Heart left ventricle (tissue), 16 donors: Measurements from ENCODE around the gene OR5P2. TPM values are rescaled to one million over a fixed set of nuclear protein-coding genes. Genes with fewer than 3 reads are reported as not detected.
"Not testable (repeated sequence)": the region's sequence is repeated elsewhere in the genome, so short reads cannot be mapped to it uniquely, and the experiment has no call there.

ENCODE experiments used
- ATAC-seq, 4 donors: fragments of 200-7000 bp; cut with Tn5 transposase; one replicate each; pipeline ENCODE4 v1.9.1; 2020 to 2022; ENCODE audit warnings: moderate library complexity in 4 of 4, mild to moderate bottlenecking in 3 of 4, moderate number of reproducible peaks in 1 of 4
- DNase-seq, 5 donors: peaks; one replicate each; pipeline ENCODE4 v3.0.0-alpha.2; 2020
- H3K27ac ChIP-seq, 12 donors: fragments of 200-600 bp; sonication (generic) in 4 of 12; one replicate each; pipeline versions ENCODE4 v1.5.0 to v1.8.0; 2016 to 2022; ENCODE audit warnings: mild to moderate bottlenecking in 2 of 12
- H3K27me3 ChIP-seq, 9 donors: fragments of 200-600 bp; sonication (generic) in 2 of 9; one replicate each; pipeline versions ENCODE4 v1.5.1 to v1.8.0; 2016 to 2022; ENCODE audit warnings: mild to moderate bottlenecking in 3 of 9
- H3K36me3 ChIP-seq, 9 donors: fragments of 200-600 bp; sonication (generic) in 2 of 9; one replicate each; pipeline versions ENCODE4 v1.5.0 to v1.8.0; 2018 to 2022; ENCODE audit warnings: mild to moderate bottlenecking in 2 of 9
- H3K4me1 ChIP-seq, 12 donors: fragments of 200-600 bp; sonication (generic) in 4 of 12; one replicate each; pipeline versions ENCODE4 v1.5.0 to v1.8.0; 2016 to 2022; ENCODE audit warnings: mild to moderate bottlenecking in 3 of 12
- H3K4me3 ChIP-seq, 12 donors: fragments of 200-600 bp; sonication (generic) in 4 of 12; one replicate each; pipeline versions ENCODE4 v1.5.0 to v1.8.0; 2017 to 2022; ENCODE audit warnings: mild to moderate bottlenecking in 9 of 12, moderate library complexity in 4 of 12
- H3K9me3 ChIP-seq, 12 donors: fragments of 200-600 bp; sonication (generic) in 4 of 12; one replicate each; pipeline versions ENCODE4 v1.5.0 to v1.8.0; 2016 to 2022; ENCODE audit warnings: mild to moderate bottlenecking in 1 of 12
- POLR2A ChIP-seq, 2 donors: fragments of 450-650 bp; IDR thresholded peaks; one replicate each; pipeline ENCODE4 v1.6.1; 2017; ENCODE audit warnings: antibody characterized with exemption in 2 of 2, mild to moderate bottlenecking in 2 of 2, moderate library complexity in 2 of 2
- WGBS, 4 donors: extraction: QIAGEN DNeasy Blood & Tissue Kit in 2 of 4; methylation state at CpG; one replicate each; pipeline versions ENCODE4 v1.1.5 to v1.1.7; 2013 to 2018; 5-methylcytosine and 5-hydroxymethylcytosine counted together
- intact Hi-C, 10 donors: fragments of 100-400 bp; cut with DNase I; formaldehyde crosslinking; loops; one replicate each; pipeline versions ENCODE4 v1.11.1 to v1.14.2; 2022
- polyA plus RNA-seq, 2 donors: library from polyadenylated mRNA; stranded (reverse); fragments of 200-250 nt; gene quantifications; one replicate each; pipeline ENCODE4 v1.2.3, GENCODE V29; 2013
- total RNA-seq, 9 donors: library from RNA; depleted of rRNA in 2 of 9; stranded (reverse); fragments of >200 nt in 2 of 9; fragmentation: NEBNext Ultra II Directional in 3 of 9; extraction: Animal tissue kit (Norgen Biotek cat#: 25700) in 3 of 9; gene quantifications; one replicate each; pipeline versions ENCODE4 v1.1.0 to v1.2.4, GENCODE V29; 2016 to 2023
- TF ChIP-seq, protein P1 (sequence below), 12 donors: fragments of 200-600 bp; sonication (generic) in 4 of 12; IDR thresholded peaks; one replicate each; pipeline versions ENCODE4 v1.5.0 to v1.8.0; 2018 to 2022; ENCODE audit warnings: antibody characterized with exemption in 12 of 12, mild to moderate bottlenecking in 5 of 12
- donor health status: ischemic (EF 13 %, LVEDD 7.1; RV severe dilation, severe dysfunction).
- donor health status: healthy with polysubstance abuse.
- donor health status: DM: no; HTN: yes; CAD: no.
- donor health status: DM: no; HTN: no; CAD: no.
- donor health status: ischemic (EF 25% LVEDD 6.9; RV normal size, moderate dysfunction).
- donor health status: ischemic (EF 25% LVEDD 5.7; RV mildly dilated, moderate dysfunction).
- donor health status: healthy.
- donor health status: DM: yes; HTN: yes; CAD: no.
- donor health status: ischemic (EF 35%, LVEDD 5.7; RV mildly dilated, moderate dysfunction).
- donor health status: nonischemic (EF 11% LVEDD 7.7; RV severe dilation, severe dysfunction).
- donor health status: DM: yes; HTN: yes; CAD: no.
- donor health status: PGD.
- donor health status: ischemic (EF 29% LVEDD 5.4; RV normal size, mild dysfunction).
- donor health status: nonischemic (EF 23%, LVEDD 6.1; RV moderate dilation, normal function).

The OR5P2 gene
- total and polyA plus RNA-seq, 11 donors = not detected

DNA sequence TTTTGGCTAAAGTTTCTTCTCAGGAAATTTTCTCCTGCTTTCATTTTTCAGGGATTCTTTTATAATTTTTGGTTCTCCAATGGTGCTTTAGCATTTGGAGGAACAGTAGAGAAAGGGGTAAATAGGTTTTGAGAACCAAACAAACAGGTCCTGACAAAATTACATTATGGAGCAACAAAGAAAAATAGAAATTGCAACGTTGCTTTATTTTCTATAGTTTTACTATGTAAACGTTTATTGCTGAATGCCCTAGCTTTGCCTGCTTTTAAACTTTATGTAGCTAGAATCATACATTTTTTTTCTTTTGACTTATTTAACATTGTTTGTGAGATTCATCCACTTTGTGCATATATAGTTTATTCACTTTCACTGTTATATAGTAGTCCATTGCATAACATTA, 43.8 kb upstream of the OR5P2 start:
- 66 to 77% (median 72%) methylated on average over 2 of the region's 2 CpGs for WGBS, 4 donors
- TF ChIP-seq POLR2A (IDR thresholded peaks at IDR 0.05) = no peak
- TF ChIP-seq, protein P1, sequence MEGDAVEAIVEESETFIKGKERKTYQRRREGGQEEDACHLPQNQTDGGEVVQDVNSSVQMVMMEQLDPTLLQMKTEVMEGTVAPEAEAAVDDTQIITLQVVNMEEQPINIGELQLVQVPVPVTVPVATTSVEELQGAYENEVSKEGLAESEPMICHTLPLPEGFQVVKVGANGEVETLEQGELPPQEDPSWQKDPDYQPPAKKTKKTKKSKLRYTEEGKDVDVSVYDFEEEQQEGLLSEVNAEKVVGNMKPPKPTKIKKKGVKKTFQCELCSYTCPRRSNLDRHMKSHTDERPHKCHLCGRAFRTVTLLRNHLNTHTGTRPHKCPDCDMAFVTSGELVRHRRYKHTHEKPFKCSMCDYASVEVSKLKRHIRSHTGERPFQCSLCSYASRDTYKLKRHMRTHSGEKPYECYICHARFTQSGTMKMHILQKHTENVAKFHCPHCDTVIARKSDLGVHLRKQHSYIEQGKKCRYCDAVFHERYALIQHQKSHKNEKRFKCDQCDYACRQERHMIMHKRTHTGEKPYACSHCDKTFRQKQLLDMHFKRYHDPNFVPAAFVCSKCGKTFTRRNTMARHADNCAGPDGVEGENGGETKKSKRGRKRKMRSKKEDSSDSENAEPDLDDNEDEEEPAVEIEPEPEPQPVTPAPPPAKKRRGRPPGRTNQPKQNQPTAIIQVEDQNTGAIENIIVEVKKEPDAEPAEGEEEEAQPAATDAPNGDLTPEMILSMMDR (IDR thresholded peaks at IDR 0.05) = no peak
- no peak overlapping the region for H3K27ac ChIP-seq
- DNase-seq = no peak
- no peaks in the 10 kb centered on the region for H3K9me3 ChIP-seq
- intact Hi-C loops = no loop called here
- no peak overlapping the region for H3K4me3 ChIP-seq
- H3K27me3 ChIP-seq = peaks cover 0 to 3% (median 0%) of the 10 kb centered on the region in 9 donors
- ATAC-seq = no peak
- H3K36me3 ChIP-seq = no peaks in the 10 kb centered on the region
- H3K4me1 ChIP-seq = no peaks in the 10 kb centered on the region

DNA sequence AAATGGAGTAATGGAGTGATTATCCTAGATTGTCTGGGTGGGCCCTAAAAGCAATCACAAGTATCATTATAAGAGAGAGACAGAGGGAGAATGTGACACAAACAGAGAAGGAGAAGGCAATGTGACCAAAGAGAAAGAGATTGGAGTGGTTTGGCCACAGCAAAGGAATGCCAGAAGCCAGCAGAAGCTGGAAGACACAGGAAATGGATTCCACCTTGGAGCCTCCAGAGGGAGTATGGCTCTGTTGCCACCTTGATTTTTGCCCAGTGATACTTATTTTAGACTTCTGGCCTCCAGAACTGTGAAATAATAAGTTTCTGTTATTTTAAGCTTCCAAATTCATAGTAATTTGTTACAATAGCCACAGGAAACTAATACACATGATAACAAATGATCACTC, 36.8 kb upstream of the OR5P2 start:
- DNase-seq (no peak), ATAC-seq (no peak)
- Histone ChIP-seq H3K4me1 (no peaks in the 10 kb centered on the region), H3K4me3 (no peak overlapping the region), H3K9me3 (no peaks in the 10 kb centered on the region), H3K36me3 (no peaks in the 10 kb centered on the region), H3K27ac (no peak overlapping the region), H3K27me3 (peaks cover 0 to 6% (median 0%) of the 10 kb centered on the region in 9 donors)
- TF ChIP-seq, protein P1 (IDR thresholded peaks at IDR 0.05) = no peak
- TF ChIP-seq POLR2A (IDR thresholded peaks at IDR 0.05) = no peak
- intact Hi-C loops = loop anchor here in 1 of 10 donors (10.0 kb wide), 1 partner anchor 59 kb away; no protein-coding TSS in a partner anchor

DNA sequence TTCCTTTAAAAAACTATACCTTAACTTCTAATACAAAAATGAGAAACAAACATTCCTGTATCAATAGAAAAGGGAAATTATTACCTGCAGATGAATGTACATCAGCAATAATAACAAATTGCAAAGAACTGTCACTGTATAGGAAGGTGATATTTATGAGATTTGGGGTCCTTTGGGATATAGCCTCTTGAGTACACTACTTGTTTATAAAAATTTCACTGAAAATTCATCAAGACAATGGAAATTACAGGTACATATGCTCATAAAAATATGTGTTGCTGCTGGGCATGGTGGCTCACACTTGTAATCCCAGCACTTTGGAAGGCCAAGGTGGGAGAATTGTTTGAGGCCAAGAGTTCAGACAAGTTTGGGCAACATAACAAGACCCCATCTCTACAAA, 34.0 kb upstream of the OR5P2 start, which contains the start of gene OR5P3:
TSS of gene OR5P3 (minus strand) at position 101 of the 400 bp plus-strand sequence.
- no peak within 1 kb of the TSS for H3K27ac ChIP-seq
- H3K9me3 ChIP-seq = no peaks in the 10 kb centered on the region

DNA sequence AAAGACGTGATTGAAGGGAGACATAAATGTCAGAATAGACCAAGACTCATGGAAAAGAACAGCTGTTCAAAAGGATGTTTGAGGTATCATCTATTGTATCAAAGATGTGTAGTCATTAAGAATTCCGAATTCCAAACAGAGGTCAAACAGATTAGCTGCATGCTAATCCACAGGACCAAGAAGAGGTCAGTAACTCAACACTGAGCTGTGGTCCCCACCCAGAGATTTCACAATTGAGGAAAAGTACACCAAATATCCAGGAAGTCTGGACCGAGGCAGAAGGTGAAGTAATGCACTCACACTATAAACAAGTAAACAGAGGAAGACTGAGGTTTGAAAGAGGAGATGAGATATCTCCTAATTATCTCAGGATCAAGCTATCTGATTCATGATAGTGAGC, 29.6 kb upstream of the OR5P2 start:
- intact Hi-C loops = no loop called here
- no peak for ATAC-seq
- no peak for DNase-seq
- Histone ChIP-seq H3K4me3 (no peak overlapping the region), H3K36me3 (no peaks in the 10 kb centered on the region), H3K27me3 (no peaks in the 10 kb centered on the region), H3K4me1 (no peaks in the 10 kb centered on the region), H3K27ac (no peak overlapping the region), H3K9me3 (no peaks in the 10 kb centered on the region)
- 64 to 68% (median 65%) methylated on average over 3 of the region's 3 CpGs for WGBS, 4 donors
- no peak for TF ChIP-seq POLR2A (IDR thresholded peaks at IDR 0.05)
- TF ChIP-seq, protein P1 (IDR thresholded peaks at IDR 0.05) = no peak

More for the DNA sequence above, 34.0 kb upstream of the OR5P2 start, which contains the start of gene OR5P3:
- no peak for DNase-seq
- no peak for TF ChIP-seq POLR2A (IDR thresholded peaks at IDR 0.05)
- TF ChIP-seq, protein P1 (IDR thresholded peaks at IDR 0.05) = no peak
- Histone ChIP-seq H3K4me3 (no peak within 1 kb of the TSS), H3K27me3 (peaks cover 0 to 6% (median 0%) of the 10 kb centered on the region in 9 donors), H3K4me1 (no peaks in the 10 kb centered on the region), H3K36me3 (no peaks in the 10 kb centered on the region)
- intact Hi-C loops = loop anchor here in 1 of 10 donors (10.0 kb wide), 1 partner anchor 56 kb away; no protein-coding TSS in a partner anchor
- no peak for ATAC-seq

DNA sequence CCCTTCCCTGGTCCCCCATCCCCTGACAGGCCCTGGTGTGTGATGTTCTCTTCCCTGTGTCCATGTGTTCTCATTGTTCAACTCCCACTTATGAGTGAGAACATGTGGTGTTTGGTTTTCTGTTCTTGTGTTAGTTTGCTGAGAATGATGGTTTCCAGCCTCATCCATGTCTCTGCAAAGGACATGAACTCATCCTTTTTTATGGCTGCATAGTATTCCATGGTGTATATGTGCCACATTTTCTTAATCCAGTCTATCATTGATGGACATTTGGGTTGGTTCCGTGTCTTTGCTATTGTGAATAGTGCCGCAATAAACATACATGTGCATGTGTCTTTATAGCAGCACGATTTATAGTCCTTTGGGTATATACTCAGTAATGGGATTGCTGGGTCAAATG, 23.7 kb upstream of the OR5P2 start:
- intact Hi-C loops = not testable (repeated sequence)

DNA sequence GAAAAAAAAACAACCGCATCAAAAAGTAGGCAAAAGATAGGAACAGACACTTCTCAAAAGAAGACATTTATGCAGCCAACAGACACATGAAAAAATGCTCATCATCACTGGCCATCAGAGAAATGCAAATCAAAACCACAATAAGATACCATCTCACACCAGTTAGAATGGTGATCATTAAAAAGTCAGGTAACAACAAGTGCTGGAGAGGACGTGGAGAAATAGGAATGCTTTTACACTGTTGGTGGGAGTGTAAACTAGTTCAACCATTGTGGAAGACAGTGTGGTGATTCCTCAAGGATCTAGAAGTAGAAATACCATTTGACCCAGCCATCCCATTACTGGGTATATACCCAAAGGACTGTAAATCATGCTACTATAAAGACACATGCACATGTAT, 18.2 kb upstream of the OR5P2 start:
- ATAC-seq, H3K27ac ChIP-seq, H3K36me3 ChIP-seq, intact Hi-C loops, H3K27me3 ChIP-seq, H3K4me1 ChIP-seq, H3K4me3 ChIP-seq, DNase-seq: not testable (repeated sequence)
- WGBS, 4 donors = 80 to 91% (median 87%) methylated on average over 2 of the region's 2 CpGs
- H3K9me3 ChIP-seq = peaks cover 0 to 43% (median 15%) of the 10 kb centered on the region in 12 donors

More for the DNA sequence above, 23.7 kb upstream of the OR5P2 start:
- DNase-seq, H3K4me1 ChIP-seq, H3K27ac ChIP-seq, H3K36me3 ChIP-seq, H3K27me3 ChIP-seq, ATAC-seq, H3K4me3 ChIP-seq: not testable (repeated sequence)
- WGBS, 4 donors = 87 to 97% (median 89%) methylated on average over 3 of the region's 3 CpGs
- H3K9me3 ChIP-seq = peaks cover 0 to 39% (median 10%) of the 10 kb centered on the region in 12 donors

DNA sequence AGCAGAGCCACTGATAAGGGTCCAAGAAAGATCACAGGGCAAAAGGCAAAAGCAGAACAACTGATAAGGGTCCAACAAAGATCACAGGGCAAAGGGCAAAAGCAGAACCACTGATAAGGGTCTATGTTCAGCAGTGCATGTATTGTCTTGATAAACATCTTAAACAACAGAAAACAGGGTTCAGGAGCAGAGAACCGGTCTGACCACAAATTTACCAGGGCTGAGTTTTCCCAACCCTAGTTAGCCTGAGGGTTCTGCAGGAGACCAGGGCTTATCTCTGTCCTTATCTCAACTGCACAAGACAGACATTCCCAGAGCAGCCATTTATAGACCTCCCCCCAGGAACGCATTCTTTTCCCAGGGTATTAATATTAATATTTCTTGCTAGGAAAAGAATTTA, 13.6 kb upstream of the OR5P2 start:
- intact Hi-C loops, H3K4me1 ChIP-seq, H3K27me3 ChIP-seq, H3K4me3 ChIP-seq, ATAC-seq, H3K36me3 ChIP-seq, H3K27ac ChIP-seq, DNase-seq: not testable (repeated sequence)
- peaks cover 0 to 42% (median 11%) of the 10 kb centered on the region in 12 donors for H3K9me3 ChIP-seq
- 66 to 84% (median 78%) methylated on average over 2 of the region's 2 CpGs for WGBS, 4 donors
